Upper lobe of left lung (tissue), 4 donors: ENCODE results near the gene CAMK1.

Experiments
- CTCF ChIP-seq, 6 experiments: fragments of 450-650 bp in 4 of 6; fragments of 200-600 bp in 2 of 6; sonication (generic) in 2 of 6; IDR thresholded peaks; one replicate each; pipeline ENCODE4 v1.5.1; 2016 to 2019; ENCODE audit warnings: antibody characterized with exemption in 6 of 6
- EP300 ChIP-seq, 4 donors: sonication (generic); formaldehyde crosslinking; IDR thresholded peaks; one replicate each; pipeline ENCODE4 v1.5.1; 2017; ENCODE audit warnings: antibody characterized with exemption in 4 of 4, control low read depth in 2 of 4
- POLR2A ChIP-seq, 4 donors: fragments of 450-650 bp; IDR thresholded peaks; one replicate each; pipeline ENCODE4 v1.5.1; 2016 to 2017; ENCODE audit warnings: antibody characterized with exemption in 4 of 4, mild to moderate bottlenecking in 2 of 4
- POLR2AphosphoS5 ChIP-seq, 2 donors: sonication (generic); formaldehyde crosslinking; IDR thresholded peaks; one replicate each; pipeline ENCODE4 v1.5.1; 2017; ENCODE audit warnings: antibody characterized with exemption in 2 of 2

GRCh38 chr3:9749296-9749644 is 20.5 kb downstream of the CAMK1 start:
- TF ChIP-seq CTCF (IDR thresholded peaks at IDR 0.05) (no peak), POLR2AphosphoS5 (IDR thresholded peaks at IDR 0.05) (no peak), POLR2A (IDR thresholded peaks at IDR 0.05) (no peak), EP300 (IDR thresholded peaks at IDR 0.05) (no peak)
